ENCODE data around the gene ARID1B. TPM values are rescaled to one million over a fixed set of nuclear protein-coding genes. Genes with fewer than 3 reads are reported as not detected.
A peak's percentile ranks its signal among the peaks of the same experiment; 100 is the strongest.

Gene ARID1B
- total and polyA plus RNA-seq, 9 of the 15 experiments (the other 6 are each of a cell fraction or from before 2014, with no cell fraction given), result 12.5 to 50.5 (median 25.8) TPM

- no peak for TF ChIP-seq HBP1 (CRISPR knock-in tag; IDR thresholded peaks at IDR 0.05)
- no peak for TF ChIP-seq HMG20B (CRISPR knock-in tag; IDR thresholded peaks at IDR 0.05)
Measured at GRCh38 chr6:157240960-157241311, 463.8 kb downstream of the ARID1B start (continued).

GRCh38 chr6:157242791-157243190, 465.6 kb downstream of the ARID1B start:
- Histone ChIP-seq H3K36me3 (ENCODE audit: control insufficient read depth, insufficient read depth, low read length) (no peaks in the 10 kb centered on the region), H2AFZ (ENCODE audit: low read depth, low read length) (peak overlapping the region; percentile 77; the same call in 1 of the 2 replicates), H4K20me1 (replicated peaks; ENCODE audit: control insufficient read depth, insufficient read depth, low read length) (no peaks in the 10 kb centered on the region), H3K9me1 (ENCODE audit: control insufficient read depth, insufficient read depth, low read length) (no peaks in the 10 kb centered on the region), H3K4me3 (no peak overlapping the region), H3K27me3 (ENCODE audit: control insufficient read depth in 2 of 2, insufficient read depth in 2 of 2, low read length in 2 of 2) (no peaks in the 10 kb centered on the region), H3K4me1 (replicated peaks in 1 of 2; ENCODE audit: control insufficient read depth in 2 of 2, insufficient read depth in 2 of 2, low read length in 2 of 2) (peaks cover 24 to 46% of the 10 kb centered on the region in 2 experiments), H3K27ac (ENCODE audit: extremely low read depth, low read depth, low read length) (no peak overlapping the region), H3K9ac (ENCODE audit: insufficient read depth in 1 of 2, low read depth in 2 of 2, low read length in 2 of 2) (no peak overlapping the region), H3K79me2 (ENCODE audit: control insufficient read depth, insufficient read depth, low read length) (no peaks in the 10 kb centered on the region), H3K4me2 (ENCODE audit: insufficient read depth, low read length) (no peak overlapping the region), H3K9me3 (replicated peaks; ENCODE audit: control insufficient read depth, insufficient read depth, low read depth, low read length) (no peaks in the 10 kb centered on the region)
- WGBS (ENCODE audit: insufficient coverage, low coverage, missing lambda C conversion rate), result 73% methylated on average over 6 of the region's 6 CpGs
- DNase-seq (ENCODE audit: extremely low read depth in 1 of 4, low spot score in 3 of 4), result no peak
- CTCF ChIA-PET (ENCODE audit: low intra/inter-chr PET ratio), result no interaction called here
- intact Hi-C loops (cut with micrococcal nuclease), result no loop called here
- BruUV-seq (replicated peaks), result no TSS peak
- no peak for ATAC-seq
- in situ Hi-C loops (cut with MboI), result no loop called here
- no peak for FAIRE-seq
- POLR2A ChIA-PET, result no interaction called here
- TF ChIP-seq AFF1 (IDR thresholded peaks at IDR 0.05; ENCODE audit: low read depth in 1 of 2, partially characterized antibody in 2 of 2), result no peak
- no peak for TF ChIP-seq MBD2 (IDR thresholded peaks at IDR 0.05; ENCODE audit: borderline replicate concordance, low read depth)
- TF ChIP-seq ZMIZ1 (IDR thresholded peaks at IDR 0.05; ENCODE audit: low read depth in 2 of 2, low read length in 2 of 2), result no peak
